Measurements from ENCODE around the gene NKX3-2.

NKX3-2 gene

GRCh38 chr4:13530823-13531624 is 13.3 kb downstream of the NKX3-2 start:
- DNase-seq = no peak

DNA sequence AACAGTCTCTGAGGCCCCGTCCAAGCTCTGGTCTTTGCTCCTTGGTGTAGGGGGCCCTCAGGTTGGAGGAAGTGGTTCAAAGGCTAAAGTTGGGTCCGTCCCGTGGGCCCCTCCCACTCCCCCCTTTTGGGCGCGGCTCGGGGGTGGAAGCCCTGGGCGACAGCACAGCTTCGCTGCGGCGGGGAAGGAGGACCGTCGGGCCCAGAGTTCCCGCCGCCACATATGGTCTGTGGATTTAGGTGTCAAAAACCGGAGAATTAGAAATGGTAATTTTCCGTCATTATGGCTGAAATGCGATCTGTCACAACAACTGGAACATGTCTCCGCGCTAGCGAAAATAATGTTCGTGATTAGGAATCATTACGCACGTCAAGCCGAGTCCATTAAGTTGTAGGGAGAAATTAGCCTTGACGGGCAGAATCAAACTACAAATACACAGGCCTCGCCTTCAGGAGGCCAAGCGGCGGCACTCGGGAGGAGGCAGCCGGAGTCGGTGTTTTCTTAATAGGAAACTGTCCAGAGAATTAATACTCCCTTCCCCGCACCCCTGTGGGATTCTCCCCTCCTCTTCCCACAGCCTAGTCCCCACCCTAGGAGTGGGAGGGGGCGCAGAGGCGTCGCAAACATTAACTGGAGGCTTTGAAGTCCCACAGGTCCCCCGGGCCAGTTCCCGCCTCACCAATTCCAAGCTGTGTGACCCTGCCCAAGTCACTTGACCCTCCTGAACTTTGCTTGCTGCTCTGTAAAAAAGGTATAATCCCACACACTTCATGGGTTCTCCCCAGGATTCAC is 15.0 kb downstream of the NKX3-2 start:
- no peak for DNase-seq

- DNase-seq = no peak
Measured at GRCh38 chr4:13528821-13529127, 15.5 kb downstream of the NKX3-2 start.

- no peak for DNase-seq
Measured at GRCh38 chr4:13527981-13528820, 16.1 kb downstream of the NKX3-2 start.

GRCh38 chr4:13527192-13527980 is 16.9 kb downstream of the NKX3-2 start:
- no peak for DNase-seq

- DNase-seq = no peak
Measured at GRCh38 chr4:13526658-13527057, 17.6 kb downstream of the NKX3-2 start.

DNA sequence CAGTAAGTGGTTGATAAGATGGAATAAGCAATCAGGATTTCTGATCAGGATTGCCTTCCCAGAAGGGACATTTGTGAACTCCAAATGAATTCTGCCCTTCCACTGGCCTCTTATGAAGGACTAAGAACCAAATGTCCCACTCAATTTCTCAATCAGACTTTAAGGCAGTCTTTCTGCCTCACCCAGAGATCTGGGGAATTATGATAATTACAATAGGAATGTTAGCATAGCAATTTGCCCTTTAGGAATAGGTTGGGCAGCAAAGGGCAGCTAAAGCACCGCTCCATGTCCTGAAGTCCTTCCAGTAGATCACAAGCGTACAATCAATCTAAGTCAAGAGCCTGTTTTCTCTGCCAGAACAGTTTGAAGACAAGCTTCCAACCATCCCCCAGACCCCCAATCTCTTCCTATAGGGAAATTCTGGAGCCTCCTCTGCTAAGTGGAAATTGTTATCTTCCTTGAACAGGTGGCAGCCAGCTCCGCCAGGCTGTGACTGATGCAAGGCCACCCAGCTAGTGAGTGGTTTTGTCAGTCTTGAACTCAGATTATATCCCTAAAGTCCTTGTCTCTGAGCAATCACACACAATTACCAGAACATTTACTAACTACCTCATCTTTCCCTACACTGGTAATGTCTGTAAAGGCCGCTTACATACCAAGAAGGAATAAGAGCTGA is 18.6 kb downstream of the NKX3-2 start:
- no peak for DNase-seq

DNA sequence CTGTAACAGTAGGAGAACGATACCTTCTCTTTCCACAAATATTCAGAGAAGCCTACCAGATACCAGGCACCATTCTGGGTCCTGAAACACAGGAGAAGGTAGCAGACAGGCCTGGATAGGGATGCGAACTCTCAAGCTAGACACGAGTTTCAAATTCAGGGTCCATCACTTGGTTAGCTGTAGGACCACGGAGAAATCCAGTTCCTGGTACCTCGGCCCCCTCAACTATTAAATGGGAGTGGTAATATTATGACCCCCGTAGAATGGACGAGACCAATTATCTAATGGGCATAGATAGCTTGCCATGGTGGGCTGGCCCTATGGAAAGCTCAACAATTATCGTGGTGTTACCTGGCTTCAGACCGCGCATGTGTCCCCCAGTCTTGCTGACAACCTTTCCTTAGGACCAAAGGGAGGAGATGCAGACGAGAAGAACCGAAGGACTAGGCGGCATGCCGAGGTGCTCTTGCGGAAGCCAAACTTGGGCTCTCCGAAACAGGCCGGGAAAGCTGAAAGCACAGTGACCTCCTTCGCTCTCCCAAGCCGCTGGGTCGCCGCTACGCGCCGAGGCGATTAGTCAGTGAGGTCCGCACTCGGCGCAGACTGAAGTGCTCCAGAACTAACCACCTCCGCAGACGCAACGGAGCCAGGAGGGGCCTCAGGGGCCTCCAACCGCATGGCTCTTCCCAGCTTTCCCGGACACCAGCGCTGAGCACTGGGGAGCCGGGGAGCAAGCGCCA is 19.6 kb downstream of the NKX3-2 start:
- no peak for DNase-seq

- DNase-seq = no peak
Measured at GRCh38 chr4:13523591-13524503, 20.5 kb downstream of the NKX3-2 start.

- no peak for DNase-seq
Measured at GRCh38 chr4:13523105-13523477, 21.2 kb downstream of the NKX3-2 start.

GRCh38 chr4:13522282-13523104 is 21.8 kb downstream of the NKX3-2 start:
- no peak for DNase-seq

- no peak for DNase-seq
Measured at GRCh38 chr4:13521047-13521446, 23.3 kb downstream of the NKX3-2 start.

GRCh38 chr4:13516315-13516860 is 27.9 kb downstream of the NKX3-2 start:
- no peak for DNase-seq

DNA sequence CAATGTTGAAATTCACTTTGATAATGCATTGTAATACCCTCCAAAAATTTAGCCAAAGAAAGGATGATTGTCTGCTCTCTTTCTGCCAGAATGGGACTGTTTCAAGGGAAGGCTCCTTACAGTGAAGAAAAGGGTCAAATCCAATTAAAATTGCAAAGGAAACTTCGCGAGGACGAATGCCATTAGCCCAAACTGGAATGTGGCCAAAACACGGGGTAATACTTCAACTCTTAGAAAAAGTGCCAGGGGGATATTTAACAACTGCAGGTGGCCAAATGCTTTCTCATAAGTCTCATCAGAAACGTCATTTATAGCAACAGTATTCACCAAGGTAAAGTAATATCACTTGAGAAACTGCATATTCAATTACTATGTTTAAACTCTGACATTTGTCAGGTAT is 29.0 kb downstream of the NKX3-2 start:
- no peak for DNase-seq

DNA sequence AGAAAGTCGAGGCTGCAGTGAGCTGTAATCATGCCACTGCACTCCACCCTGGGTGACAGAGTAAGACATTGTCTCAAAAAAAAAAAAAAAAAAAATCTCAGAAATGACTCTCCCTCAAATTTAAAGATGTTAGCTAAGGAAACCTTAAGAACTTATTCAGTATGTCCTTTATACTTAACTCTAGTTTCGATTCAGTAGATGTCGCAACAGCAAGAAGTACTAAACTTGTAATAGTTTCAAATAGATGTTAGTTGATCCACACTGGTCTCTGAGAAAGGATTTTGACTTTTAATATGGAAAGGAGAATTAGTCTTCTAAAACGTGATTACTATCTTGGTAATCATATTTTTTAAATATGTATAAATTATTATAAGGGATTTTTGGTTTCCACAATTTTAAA is 29.6 kb downstream of the NKX3-2 start:
- no peak for DNase-seq

DNA sequence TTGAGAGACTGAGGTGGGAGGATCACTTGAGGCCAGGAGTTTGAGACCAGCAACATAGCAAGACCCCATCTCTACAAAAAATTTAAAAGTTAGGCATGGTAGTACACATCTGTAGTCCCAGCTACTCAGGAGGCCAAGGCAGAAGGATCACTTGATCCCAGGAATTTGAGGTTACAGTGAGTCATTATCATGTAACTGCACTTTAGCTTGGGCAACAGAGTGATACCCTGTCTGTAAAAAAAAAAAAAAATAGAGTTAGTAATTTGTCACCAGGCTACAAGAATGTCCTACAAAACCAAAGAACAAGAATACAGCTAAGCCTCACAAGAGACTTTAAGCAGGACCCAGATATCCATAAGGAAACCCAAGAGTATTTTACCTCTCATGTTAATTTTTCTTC is 33.2 kb downstream of the NKX3-2 start:
- DNase-seq = no peak

DNA sequence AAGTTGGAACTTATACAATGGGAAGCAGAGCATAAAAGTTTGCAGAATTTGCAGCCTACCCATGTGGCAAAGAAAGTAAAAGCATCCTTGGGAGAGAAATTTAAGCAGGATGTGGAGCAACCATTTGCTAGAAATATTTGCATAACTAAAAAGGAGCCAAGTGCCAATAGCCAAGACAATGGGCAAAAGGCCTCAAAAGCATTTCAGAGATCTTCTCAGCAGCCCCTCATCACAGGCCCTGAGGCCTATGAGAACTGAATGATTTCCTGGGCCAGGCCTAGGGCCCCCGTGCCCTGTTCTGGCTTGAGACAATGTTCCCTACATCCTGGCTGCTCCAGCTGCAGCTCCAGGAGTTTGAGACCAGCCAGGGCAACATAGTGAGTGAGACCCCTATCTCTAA is 34.9 kb downstream of the NKX3-2 start:
- no peak for DNase-seq

GRCh38 chr4:13504374-13504773 is 39.9 kb downstream of the NKX3-2 start:
- no peak for DNase-seq

DNA sequence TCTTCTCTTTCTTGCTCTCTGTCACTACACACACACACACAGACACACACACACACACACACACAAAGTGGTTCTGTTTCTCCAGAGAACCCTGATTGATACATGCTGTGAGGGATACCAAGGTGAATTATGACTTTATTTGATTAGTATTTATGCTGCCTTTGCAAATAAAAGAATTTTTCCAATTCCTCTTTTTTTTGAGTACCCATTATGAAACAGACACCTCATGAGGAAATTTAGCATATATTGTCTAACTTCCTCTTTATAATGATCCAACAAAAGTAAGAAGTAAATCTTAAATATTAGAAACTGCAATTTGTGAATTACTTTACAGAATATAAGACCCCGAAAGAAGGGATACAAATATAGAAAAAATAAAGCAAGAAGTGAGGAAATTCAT is 45.8 kb downstream of the NKX3-2 start:
- DNase-seq = no peak

Measured in femur (tissue), 1 donor.